ENCODE measurements around the gene TMEM59L. TPM values are rescaled to one million over a fixed set of nuclear protein-coding genes. Genes with fewer than 3 reads are reported as not detected.

Gene TMEM59L
- total RNA-seq, 4 donors from 2014 or later, result 0.96 to 4.0 (median 2.0) TPM

DNA sequence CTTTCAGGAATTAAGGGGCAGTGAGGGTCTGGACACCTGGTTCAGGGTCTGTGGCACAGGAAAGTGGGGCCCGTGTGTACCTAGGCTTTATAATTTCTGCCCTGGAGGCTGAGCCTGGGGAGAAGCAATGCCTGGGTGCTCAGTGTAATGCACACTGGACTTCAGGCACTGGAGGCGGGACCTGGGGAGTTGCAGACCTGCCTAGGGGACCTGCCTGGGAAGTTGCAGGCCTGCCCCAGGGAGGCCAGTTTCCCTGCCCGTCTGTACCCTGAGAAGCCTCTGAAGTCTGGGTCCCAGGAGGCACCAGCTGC, 2.5 kb upstream of the TMEM59L start:
- no CpG with 5 or more reads among the region's 3 CpGs for WGBS, 2 donors (ENCODE audit: low coverage in 1 of 2)
- Histone ChIP-seq H3K27ac (no peak overlapping the region), H3K9me3 (no peaks in the 10 kb centered on the region), H3K4me1 (peaks cover 0 to 58% (median 44%) of the 10 kb centered on the region in 3 donors), H3K36me3 (no peaks in the 10 kb centered on the region), H3K27me3 (peaks cover 95% of the 10 kb centered on the region), H3K4me3 (no peak overlapping the region)
- ATAC-seq, result no peak
- TF ChIP-seq POLR2A (IDR thresholded peaks at IDR 0.05), result no peak
- TF ChIP-seq, protein P1, sequence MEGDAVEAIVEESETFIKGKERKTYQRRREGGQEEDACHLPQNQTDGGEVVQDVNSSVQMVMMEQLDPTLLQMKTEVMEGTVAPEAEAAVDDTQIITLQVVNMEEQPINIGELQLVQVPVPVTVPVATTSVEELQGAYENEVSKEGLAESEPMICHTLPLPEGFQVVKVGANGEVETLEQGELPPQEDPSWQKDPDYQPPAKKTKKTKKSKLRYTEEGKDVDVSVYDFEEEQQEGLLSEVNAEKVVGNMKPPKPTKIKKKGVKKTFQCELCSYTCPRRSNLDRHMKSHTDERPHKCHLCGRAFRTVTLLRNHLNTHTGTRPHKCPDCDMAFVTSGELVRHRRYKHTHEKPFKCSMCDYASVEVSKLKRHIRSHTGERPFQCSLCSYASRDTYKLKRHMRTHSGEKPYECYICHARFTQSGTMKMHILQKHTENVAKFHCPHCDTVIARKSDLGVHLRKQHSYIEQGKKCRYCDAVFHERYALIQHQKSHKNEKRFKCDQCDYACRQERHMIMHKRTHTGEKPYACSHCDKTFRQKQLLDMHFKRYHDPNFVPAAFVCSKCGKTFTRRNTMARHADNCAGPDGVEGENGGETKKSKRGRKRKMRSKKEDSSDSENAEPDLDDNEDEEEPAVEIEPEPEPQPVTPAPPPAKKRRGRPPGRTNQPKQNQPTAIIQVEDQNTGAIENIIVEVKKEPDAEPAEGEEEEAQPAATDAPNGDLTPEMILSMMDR (IDR thresholded peaks at IDR 0.05), result no peak
- no peak for TF ChIP-seq POLR2AphosphoS5 (IDR thresholded peaks at IDR 0.05)
- TF ChIP-seq EP300 (IDR thresholded peaks at IDR 0.05), result no peak

DNA sequence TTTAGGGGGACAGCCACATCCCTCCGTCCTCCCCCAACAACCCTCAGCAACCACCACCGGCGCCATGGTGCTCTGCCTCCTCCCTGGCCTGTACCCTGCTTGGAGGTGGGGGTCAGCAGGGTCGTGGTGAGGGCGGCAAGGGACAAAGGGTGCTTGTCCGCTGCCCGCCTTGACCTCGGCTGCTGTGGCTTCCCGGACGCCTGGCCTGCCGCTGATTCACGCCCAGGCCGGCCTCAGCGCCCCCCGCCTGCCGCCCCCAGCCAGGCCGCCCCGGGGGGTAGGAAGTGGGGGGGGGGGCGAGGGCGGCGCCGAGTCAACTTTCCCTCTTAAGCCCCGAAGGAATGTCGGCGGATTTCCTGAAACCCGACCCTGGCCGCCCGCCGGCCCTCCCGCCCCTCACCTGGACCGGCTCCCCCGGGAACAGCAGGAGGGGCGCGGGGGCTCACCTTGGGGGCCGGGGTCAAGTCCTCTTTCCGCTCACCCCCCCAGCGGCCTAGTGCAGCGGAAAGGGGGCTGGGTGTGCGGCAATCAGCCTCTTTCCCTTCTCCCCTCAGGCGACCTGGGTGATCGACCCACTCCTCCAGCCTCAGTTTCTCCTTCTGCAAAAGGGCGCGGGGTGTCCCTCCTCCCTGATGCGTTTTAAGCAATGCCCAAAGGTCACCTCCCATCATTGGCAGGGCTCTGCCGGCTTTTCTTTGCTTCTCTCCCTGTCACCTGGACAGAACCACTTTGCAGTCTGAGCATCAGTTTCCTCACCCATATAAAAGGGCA, 1.9 kb upstream of the TMEM59L start:
- Histone ChIP-seq H3K36me3 (no peaks in the 10 kb centered on the region), H3K4me3 (no peak overlapping the region), H3K9me3 (no peaks in the 10 kb centered on the region), H3K27me3 (peaks cover 95% of the 10 kb centered on the region), H3K27ac (no peak overlapping the region), H3K4me1 (peaks cover 0 to 52% (median 44%) of the 10 kb centered on the region in 3 donors)
- no CpG with 5 or more reads among the region's 45 CpGs for WGBS, 2 donors (ENCODE audit: low coverage in 1 of 2)
- TF ChIP-seq POLR2AphosphoS5 (IDR thresholded peaks at IDR 0.05), result no peak
- no peak for TF ChIP-seq POLR2A (IDR thresholded peaks at IDR 0.05)
- TF ChIP-seq, protein P1 (IDR thresholded peaks at IDR 0.05), result no peak
- TF ChIP-seq EP300 (IDR thresholded peaks at IDR 0.05), result no peak
- ATAC-seq, result no peak

DNA sequence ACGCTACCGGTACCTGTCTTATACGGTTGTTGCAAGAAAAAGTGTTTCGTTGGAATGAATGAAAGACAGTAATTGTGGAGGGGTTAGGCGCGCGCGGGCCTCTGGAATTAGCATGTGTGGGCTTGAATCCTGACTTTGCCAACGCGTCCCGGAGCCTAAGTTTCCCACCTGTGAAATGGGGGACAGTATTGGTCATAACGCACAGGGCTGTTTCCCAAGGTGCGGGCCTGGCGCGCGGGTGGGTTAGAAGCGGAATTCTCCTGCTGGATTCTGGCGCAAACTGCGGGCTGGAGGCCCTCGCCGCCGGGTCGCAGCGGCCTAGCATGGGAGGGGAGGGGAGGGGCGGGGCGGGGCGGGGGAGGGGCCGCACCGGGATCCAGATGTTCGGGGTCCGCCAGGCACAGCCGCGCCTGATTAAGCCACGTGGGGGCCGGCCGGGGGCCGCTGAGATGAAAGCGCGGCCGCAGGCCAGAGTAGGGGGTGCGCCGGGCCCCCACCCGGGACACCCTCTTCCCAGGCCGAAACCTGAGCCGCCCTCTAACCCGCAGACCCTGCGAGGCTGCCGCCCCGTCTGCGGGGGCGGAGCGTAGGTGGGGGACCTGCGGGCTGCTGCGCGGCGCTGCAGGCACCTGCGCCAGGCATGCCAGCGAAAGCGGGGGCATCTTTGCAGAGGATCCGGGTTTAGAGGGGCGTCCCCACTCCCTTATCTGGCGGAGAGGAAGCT, 1.2 kb upstream of the TMEM59L start:
- TF ChIP-seq POLR2AphosphoS5 (IDR thresholded peaks at IDR 0.05), result no peak
- no peak for TF ChIP-seq EP300 (IDR thresholded peaks at IDR 0.05)
- no peak for TF ChIP-seq POLR2A (IDR thresholded peaks at IDR 0.05)
- TF ChIP-seq, protein P1 (IDR thresholded peaks at IDR 0.05), result no peak
- H3K27me3 ChIP-seq, result peaks cover 95% of the 10 kb centered on the region
- no peak overlapping the region for H3K27ac ChIP-seq
- peak overlapping the region in 1 of 2 donors; percentile 19 for H3K4me3 ChIP-seq
- no peak for ATAC-seq
- WGBS, 2 donors (ENCODE audit: low coverage in 1 of 2), result 12 to 15% methylated on average over 4 to 11 of the region's 62 CpGs
- peaks cover 0 to 46% (median 38%) of the 10 kb centered on the region in 3 donors for H3K4me1 ChIP-seq
- no peaks in the 10 kb centered on the region for H3K36me3 ChIP-seq
- H3K9me3 ChIP-seq, result no peaks in the 10 kb centered on the region

DNA sequence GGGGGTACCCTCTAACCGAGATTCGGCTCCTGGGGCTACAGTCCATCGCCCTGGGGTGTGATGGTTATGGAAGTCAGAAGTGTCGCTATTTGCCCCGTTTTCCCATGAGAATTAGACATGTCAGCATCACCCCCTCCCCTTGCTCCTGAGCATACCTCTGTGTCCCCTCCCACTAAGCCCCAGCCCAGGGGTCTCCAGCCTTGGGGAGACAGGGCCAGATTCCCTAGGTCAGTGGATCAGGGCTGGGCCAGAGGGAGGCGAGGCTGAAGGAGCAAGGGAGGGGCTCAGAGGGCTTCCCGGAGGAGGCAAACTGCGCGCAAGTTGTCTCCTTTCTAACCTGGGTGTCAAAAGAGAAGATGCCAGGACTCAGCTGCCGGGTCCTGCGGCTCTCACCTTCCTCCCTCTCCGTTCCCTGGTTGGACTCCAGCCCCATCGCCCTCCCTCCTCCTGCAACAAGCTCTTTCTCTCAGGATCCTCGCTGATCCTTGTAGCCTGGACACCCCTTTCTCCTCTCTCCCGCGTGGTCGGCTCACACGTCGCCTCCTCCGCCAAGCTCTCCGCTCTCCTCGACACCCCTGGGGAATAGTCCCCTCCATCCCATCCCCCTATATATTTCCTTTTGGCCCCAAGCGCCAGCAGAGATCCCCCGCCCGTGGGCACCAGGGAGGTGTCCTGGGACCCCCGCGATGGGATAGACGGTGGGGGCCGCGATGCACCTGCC, 459 bp upstream of the TMEM59L start:
- 0% methylated on average over 9 to 10 of the region's 30 CpGs for WGBS, 2 donors (ENCODE audit: low coverage in 1 of 2)
- no peaks in the 10 kb centered on the region for H3K9me3 ChIP-seq
- TF ChIP-seq, protein P1 (IDR thresholded peaks at IDR 0.05), result no peak
- TF ChIP-seq POLR2A (IDR thresholded peaks at IDR 0.05), result no peak
- no peak for TF ChIP-seq POLR2AphosphoS5 (IDR thresholded peaks at IDR 0.05)
- TF ChIP-seq EP300 (IDR thresholded peaks at IDR 0.05), result no peak
- ATAC-seq, result no peak
- H3K4me1 ChIP-seq, result peaks cover 0 to 41% (median 34%) of the 10 kb centered on the region in 3 donors
- no peaks in the 10 kb centered on the region for H3K36me3 ChIP-seq
- peak overlapping the region in 1 of 4 donors; percentile 52 for H3K27ac ChIP-seq
- peak overlapping the region; percentile 25 to 62 for H3K4me3 ChIP-seq
- H3K27me3 ChIP-seq, result peaks cover 97% of the 10 kb centered on the region
